Inferior parietal cortex (tissue), 1 donor: ENCODE data around the gene MRPL57.
"Not testable (repeated sequence)": the region's sequence is repeated elsewhere in the genome, so short reads cannot be mapped to it uniquely, and the experiment has no call there.

ENCODE experiments used
- DNase-seq: peaks from one replicate; pipeline ENCODE4 v3.0.0-alpha.2; 2016; ENCODE audit errors: extremely low spot score

The MRPL57 gene

GRCh38 chr13:21197606-21198225 is 21.3 kb downstream of the MRPL57 start:
- DNase-seq: not testable (repeated sequence)

- DNase-seq: not testable (repeated sequence)
These were observed 21.9 kb downstream of the MRPL57 start for GRCh38 chr13:21198391-21198790.

- DNase-seq: not testable (repeated sequence)
These were observed 25.2 kb downstream of the MRPL57 start for GRCh38 chr13:21201456-21202190.

- DNase-seq: no peak
These were observed 26.5 kb downstream of the MRPL57 start for GRCh38 chr13:21202767-21203531.

- DNase-seq: no peak
These were observed 32.2 kb downstream of the MRPL57 start for GRCh38 chr13:21208652-21209154.

- no peak for DNase-seq
These were observed 35.8 kb downstream of the MRPL57 start for GRCh38 chr13:21212138-21212775.

- not testable (repeated sequence) for DNase-seq
These were observed 39.0 kb downstream of the MRPL57 start for GRCh38 chr13:21215419-21215818.

GRCh38 chr13:21216332-21216731 is 39.9 kb downstream of the MRPL57 start:
- DNase-seq: no peak

- DNase-seq: no peak
These were observed 42.0 kb downstream of the MRPL57 start for GRCh38 chr13:21218351-21219035.

GRCh38 chr13:21219036-21219381 is 42.6 kb downstream of the MRPL57 start:
- DNase-seq: no peak

GRCh38 chr13:21219716-21220115 is 43.3 kb downstream of the MRPL57 start:
- not testable (repeated sequence) for DNase-seq

- DNase-seq: no peak
These were observed 44.8 kb downstream of the MRPL57 start for GRCh38 chr13:21221268-21221667.

GRCh38 chr13:21225082-21225481 is 48.6 kb downstream of the MRPL57 start:
- no peak for DNase-seq

- no peak for DNase-seq
These were observed 49.6 kb downstream of the MRPL57 start for GRCh38 chr13:21225841-21226581.

GRCh38 chr13:21227917-21228316 is 51.5 kb downstream of the MRPL57 start:
- DNase-seq: no peak
